Posterior vena cava (tissue), 2 donors: ENCODE data around the gene TRIM68. TPM values are rescaled to one million over a fixed set of nuclear protein-coding genes. Genes with fewer than 3 reads are reported as not detected.

Source experiments
- total RNA-seq, 2 donors: library from RNA; stranded (reverse); fragmentation: NEBNext Ultra II Directional; extraction: Animal tissue kit (Norgen Biotek cat#: 25700); gene quantifications; one replicate each; pipeline ENCODE4 v1.2.1, GENCODE V29; 2021
- donor health status: DM: yes; HTN: yes; CAD: no.
- donor health status: DM: yes; HTN: yes; CAD: no.

Gene TRIM68
- total RNA-seq, 2 donors from 2014 or later: 6.2 to 6.3 TPM

Other genes with a start within 250 kb of the TRIM68 start
- not detected for gene OR52B4, start 239.8 kb downstream of the TRIM68 start, total RNA-seq
- 10 to 100 TPM; 11.7 to 13.8 TPM for gene TRIM21, start 214.5 kb downstream of the TRIM68 start, total RNA-seq
- not detected for gene OR52K2, start 158.9 kb downstream of the TRIM68 start, total RNA-seq
- not detected for gene OR52K1, start 125.6 kb downstream of the TRIM68 start, total RNA-seq
- not detected for gene OR52M1, start 63.0 kb downstream of the TRIM68 start, total RNA-seq
- not detected for gene OR52I2, start 26.5 kb downstream of the TRIM68 start, total RNA-seq
- gene OR52I1, start 14.2 kb downstream of the TRIM68 start, total RNA-seq: not detected
- gene OR51D1, start 29.2 kb upstream of the TRIM68 start, total RNA-seq: not detected
- gene OR51E1, start 35.8 kb upstream of the TRIM68 start, total RNA-seq: 1 to 10 TPM in 1 of 2 donors, under 1 TPM in 1; 0.67 to 1.0 TPM
- gene OR51E2, start 89.6 kb upstream of the TRIM68 start, total RNA-seq: under 1 TPM; 0.23 to 0.57 TPM
- gene MMP26, start 96.6 kb upstream of the TRIM68 start, total RNA-seq: not detected
- gene OR51F1, start 161.7 kb upstream of the TRIM68 start, total RNA-seq: not detected
- gene OR52R1, start 196.1 kb upstream of the TRIM68 start, total RNA-seq: not detected
- not detected for gene OR51F2, start 213.1 kb upstream of the TRIM68 start, total RNA-seq
- gene OR51S1, start 241.0 kb upstream of the TRIM68 start, total RNA-seq: not detected